Esophagus squamous epithelium (tissue), 5 donors: ENCODE data around the gene FZD4. TPM values are rescaled to one million over a fixed set of nuclear protein-coding genes. Genes with fewer than 3 reads are reported as not detected.
A peak's percentile ranks its signal among the peaks of the same experiment; 100 is the strongest.
"Not testable (repeated sequence)": the region's sequence is repeated elsewhere in the genome, so short reads cannot be mapped to it uniquely, and the experiment has no call there.

Experiments used
- DNase-seq: peaks from one replicate; lab custom pipeline; 2025; lab: John Stamatoyannopoulos, UW
- H3K27ac ChIP-seq, 4 donors: fragments of 200-600 bp; sonication (generic); one replicate each; pipeline ENCODE4 v1.5.1; 2016 to 2019; ENCODE audit warnings: mild to moderate bottlenecking in 1 of 4
- H3K27me3 ChIP-seq, 4 donors: fragments of 200-600 bp; sonication (generic); 1 replicate in 3 of 4; 2 replicates in 1 of 4; pipeline versions ENCODE4 v1.5.1 to v1.6.0; 2017 to 2021; ENCODE audit warnings: antibody characterized with exemption in 1 of 4
- H3K36me3 ChIP-seq, 3 donors: fragments of 200-600 bp; sonication (generic); one replicate each; pipeline ENCODE4 v1.5.1; 2016 to 2019
- H3K4me1 ChIP-seq, 3 donors: fragments of 200-600 bp; sonication (generic); one replicate each; pipeline ENCODE4 v1.5.1; 2017 to 2019
- H3K4me3 ChIP-seq, 4 donors: fragments of 200-600 bp; sonication (generic); 1 replicate in 3 of 4; 2 replicates in 1 of 4; pipeline ENCODE4 v1.5.1; 2016 to 2019; ENCODE audit warnings: mild to moderate bottlenecking in 2 of 4, moderate library complexity in 1 of 4
- H3K9me3 ChIP-seq, 3 donors: fragments of 200-600 bp; sonication (generic); one replicate each; pipeline ENCODE4 v1.5.1; 2016 to 2019
- CTCF ChIP-seq, 6 experiments: fragments of 450-650 bp in 4 of 6; fragments of 200-600 bp in 2 of 6; sonication (generic) in 2 of 6; IDR thresholded peaks; one replicate each; pipeline ENCODE4 v1.5.1; 2016 to 2019; ENCODE audit warnings: antibody characterized with exemption in 6 of 6, mild to moderate bottlenecking in 4 of 6, moderate library complexity in 4 of 6
- POLR2A ChIP-seq, 4 donors: fragments of 450-650 bp; IDR thresholded peaks; one replicate each; pipeline ENCODE4 v1.6.1; 2017; ENCODE audit warnings: antibody characterized with exemption in 4 of 4, mild to moderate bottlenecking in 4 of 4, moderate library complexity in 3 of 4
- WGBS, 2 donors: methylation state at CpG; one replicate each; pipeline ENCODE4 v1.1.5; 2018; 5-methylcytosine and 5-hydroxymethylcytosine counted together
- intact Hi-C: fragments of 100-400 bp; cut with DNase I; formaldehyde crosslinking; loops from one replicate; pipeline ENCODE4 v1.15.0; 2022
- total RNA-seq, 4 donors: library from RNA; depleted of rRNA; stranded (reverse); fragments of >200 nt; gene quantifications; one replicate each; pipeline ENCODE4 v1.1.0, GENCODE V29; 2016
- donor health status: DM: yes; HTN: yes; CAD: no.

Gene FZD4
- total RNA-seq, 4 donors from 2014 or later: 1.1 to 14.3 (median 6.8) TPM

- H3K4me3 ChIP-seq: no peak overlapping the region
- H3K27me3 ChIP-seq: no peaks in the 10 kb centered on the region
- WGBS, 2 donors: 89 to 92% methylated on average over 2 of the region's 2 CpGs
- H3K9me3 ChIP-seq: no peaks in the 10 kb centered on the region
- intact Hi-C loops: loop anchor here (5.0 kb wide), 1 partner anchor 46 kb away; no protein-coding TSS in a partner anchor
- no peak for DNase-seq
- H3K27ac ChIP-seq: peak overlapping the region in 1 of 4 donors; percentile 52
- TF ChIP-seq POLR2A (IDR thresholded peaks at IDR 0.05): no peak
- no peak for TF ChIP-seq CTCF (IDR thresholded peaks at IDR 0.05)
- no peaks in the 10 kb centered on the region for H3K36me3 ChIP-seq
- H3K4me1 ChIP-seq: peaks cover 7 to 32% (median 14%) of the 10 kb centered on the region in 3 donors
Observed at GRCh38 chr11:86918496-86918895, 36.7 kb downstream of the FZD4 start.

- H3K36me3 ChIP-seq: no peaks in the 10 kb centered on the region
- H3K4me3 ChIP-seq: no peak overlapping the region
- intact Hi-C loops: loop anchor here (5.0 kb wide), 1 partner anchor 45 kb away; no protein-coding TSS in a partner anchor
- H3K9me3 ChIP-seq: no peaks in the 10 kb centered on the region
- H3K27me3 ChIP-seq: no peaks in the 10 kb centered on the region
- 56 to 77% methylated on average over 2 of the region's 2 CpGs for WGBS, 2 donors
- peak overlapping the region in 2 of 4 donors; percentile 74 to 82 for H3K27ac ChIP-seq
- no peak for DNase-seq
- TF ChIP-seq CTCF (IDR thresholded peaks at IDR 0.05): no peak
- TF ChIP-seq POLR2A (IDR thresholded peaks at IDR 0.05): no peak
- peaks cover 7 to 32% (median 14%) of the 10 kb centered on the region in 3 donors for H3K4me1 ChIP-seq
Observed at GRCh38 chr11:86917589-86917988, 37.6 kb downstream of the FZD4 start.

- 0 to 21% methylated on average over 1 of the region's 1 CpG for WGBS, 2 donors
- H3K27me3 ChIP-seq: no peaks in the 10 kb centered on the region
- H3K36me3 ChIP-seq: no peaks in the 10 kb centered on the region
- no peaks in the 10 kb centered on the region for H3K9me3 ChIP-seq
- peaks cover 7 to 32% (median 14%) of the 10 kb centered on the region in 3 donors for H3K4me1 ChIP-seq
- H3K27ac ChIP-seq: peak overlapping the region; percentile 52 to 82 (median 74)
- intact Hi-C loops: loop anchor here (5.0 kb wide), 1 partner anchor 44 kb away; no protein-coding TSS in a partner anchor
- no peak for TF ChIP-seq POLR2A (IDR thresholded peaks at IDR 0.05)
- TF ChIP-seq CTCF (IDR thresholded peaks at IDR 0.05): no peak
- no peak overlapping the region for H3K4me3 ChIP-seq
- DNase-seq: no peak
Observed at GRCh38 chr11:86916330-86916729, 38.9 kb downstream of the FZD4 start.

GRCh38 chr11:86915850-86916249 lies 39.3 kb downstream of the FZD4 start:
- 5 to 19% methylated on average over 1 of the region's 1 CpG for WGBS, 2 donors

GRCh38 chr11:86914865-86915519 lies 40.2 kb downstream of the FZD4 start:
- 57 to 63% methylated on average over 6 of the region's 6 CpGs for WGBS, 2 donors
- TF ChIP-seq CTCF (IDR thresholded peaks at IDR 0.05): no peak
- no peak for TF ChIP-seq POLR2A (IDR thresholded peaks at IDR 0.05)
- Histone ChIP-seq H3K9me3 (no peaks in the 10 kb centered on the region), H3K4me3 (no peak overlapping the region), H3K27me3 (no peaks in the 10 kb centered on the region), H3K4me1 (peaks cover 7 to 32% (median 14%) of the 10 kb centered on the region in 3 donors), H3K27ac (peak overlapping the region in 3 of 4 donors; percentile 40 to 74 (median 73)), H3K36me3 (no peaks in the 10 kb centered on the region)
- intact Hi-C loops: loop anchor here (5.0 kb wide), 1 partner anchor 43 kb away; no protein-coding TSS in a partner anchor
- DNase-seq: no peak

More at GRCh38 chr11:86915850-86916249, 39.3 kb downstream of the FZD4 start:
- H3K27ac ChIP-seq: peak overlapping the region in 3 of 4 donors; percentile 52 to 74 (median 73)
- peaks cover 7 to 32% (median 14%) of the 10 kb centered on the region in 3 donors for H3K4me1 ChIP-seq
- intact Hi-C loops: loop anchor here (5.0 kb wide), 1 partner anchor 44 kb away; no protein-coding TSS in a partner anchor
- DNase-seq, H3K27me3 ChIP-seq, H3K9me3 ChIP-seq, H3K4me3 ChIP-seq, H3K36me3 ChIP-seq: not testable (repeated sequence)
